HEK293 (cell line): ENCODE results near the gene C11orf21.

ENCODE experiments used
- CTCF ChIA-PET: fragments of 350-600 bp; formaldehyde crosslinking; extraction: SDS; loops from one replicate; lab custom pipeline; 2021; ENCODE audit warnings: antibody characterized with exemption; lab: Yijun Ruan, JAX
- POLR2A ChIA-PET: fragments of 300-600 bp; formaldehyde crosslinking; extraction: SDS; loops from one replicate; lab custom pipeline; 2020; ENCODE audit warnings: antibody characterized with exemption, inconsistent platforms; lab: Yijun Ruan, JAX
- H3K27ac ChIP-seq: fragments of 200-500 bp; sonication (Bioruptor generic); 2 replicates; pipeline ENCODE4 v1.5.1; 2014; ENCODE audit warnings: low read depth, low read length, control low read depth, inconsistent platforms; ENCODE audit errors: extremely low read depth
- H3K36me3 ChIP-seq, 2 experiments: fragments of 200-500 bp in 1 of 2; sonication (Bioruptor generic) in 1 of 2; 1 replicate in 1 of 2; 2 replicates in 1 of 2; pipeline ENCODE4 v1.5.1; 2014 to 2017; ENCODE audit warnings: inconsistent platforms in 2 of 2, low read length in 2 of 2; ENCODE audit not compliant: control insufficient read depth in 2 of 2, insufficient read depth in 1 of 2
- H3K4me1 ChIP-seq: fragments of 200-500 bp; sonication (Bioruptor generic); 2 replicates; pipeline ENCODE4 v1.5.1; 2014; ENCODE audit warnings: mild to moderate bottlenecking, low read length, inconsistent platforms; ENCODE audit not compliant: control insufficient read depth, insufficient read depth
- H3K4me3 ChIP-seq: 2 replicates; pipeline ENCODE4 v1.5.1; 2011; ENCODE audit warnings: low read depth, mild to moderate bottlenecking, control low read depth, low read length, moderate library complexity
- H3K9me3 ChIP-seq: fragments of 200-500 bp; sonication (Bioruptor generic); 2 replicates; pipeline ENCODE4 v1.5.1; 2014; ENCODE audit warnings: low read depth, low read length, inconsistent platforms; ENCODE audit not compliant: control insufficient read depth, insufficient read depth
- GFI1B ChIP-seq: fragments of 450-650 bp; formaldehyde crosslinking; IDR thresholded peaks from 2 replicates; pipeline ENCODE4 v1.5.1; 2016; ENCODE audit warnings: missing biosample characterization, missing genetic modification characterization
- IKZF3 ChIP-seq: fragments of 450-650 bp; IDR thresholded peaks from 2 replicates; pipeline ENCODE4 v1.5.0; 2018; ENCODE audit warnings: missing biosample characterization, mild to moderate bottlenecking, missing genetic modification characterization, moderate library complexity
- PRDM4 ChIP-seq: fragments of 450-650 bp; formaldehyde crosslinking; IDR thresholded peaks from 2 replicates; pipeline ENCODE4 v1.5.1; 2017; ENCODE audit warnings: missing biosample characterization, missing genetic modification characterization
- REPIN1 ChIP-seq: fragments of 450-650 bp; formaldehyde crosslinking; IDR thresholded peaks from 2 replicates; pipeline ENCODE4 v1.5.1; 2017; ENCODE audit warnings: missing biosample characterization, missing genetic modification characterization, low read depth
- SETDB1 ChIP-seq: IDR thresholded peaks from one replicate; pipeline ENCODE4 v1.6.1; 2017; ENCODE audit warnings: mild to moderate bottlenecking, low read length, moderate library complexity, mixed read lengths; ENCODE audit not compliant: insufficient read length
- TSHZ1 ChIP-seq: fragments of 450-650 bp; formaldehyde crosslinking; IDR thresholded peaks from 2 replicates; pipeline ENCODE4 v1.5.1; 2016; ENCODE audit warnings: missing biosample characterization, missing genetic modification characterization, borderline replicate concordance
- ZFP41 ChIP-seq: fragments of 450-650 bp; formaldehyde crosslinking; IDR thresholded peaks from 2 replicates; pipeline ENCODE4 v1.5.1; 2016; ENCODE audit warnings: missing biosample characterization, missing genetic modification characterization, borderline replicate concordance
- ZFP69B ChIP-seq: fragments of 450-650 bp; formaldehyde crosslinking; IDR thresholded peaks from 2 replicates; pipeline ENCODE4 v1.5.1; 2016; ENCODE audit warnings: missing biosample characterization, missing genetic modification characterization
- ZIC2 ChIP-seq: fragments of 450-650 bp; formaldehyde crosslinking; IDR thresholded peaks from 2 replicates; pipeline ENCODE4 v1.5.1; 2016; ENCODE audit warnings: missing biosample characterization, missing genetic modification characterization
- ZNF214 ChIP-seq: fragments of 450-650 bp; formaldehyde crosslinking; IDR thresholded peaks from 2 replicates; pipeline ENCODE4 v1.5.1; 2017; ENCODE audit warnings: missing biosample characterization, mild to moderate bottlenecking, missing genetic modification characterization, borderline replicate concordance
- ZNF239 ChIP-seq: fragments of 450-650 bp; formaldehyde crosslinking; IDR thresholded peaks from 2 replicates; pipeline ENCODE4 v1.5.1; 2016; ENCODE audit warnings: missing biosample characterization, missing genetic modification characterization
- ZNF510 ChIP-seq: fragments of 450-650 bp; formaldehyde crosslinking; IDR thresholded peaks from 2 replicates; pipeline ENCODE4 v1.5.1; 2018; ENCODE audit warnings: mild to moderate bottlenecking, missing genetic modification characterization, missing biosample characterization; ENCODE audit not compliant: insufficient replicate concordance
- ZNF530 ChIP-seq: fragments of 450-650 bp; formaldehyde crosslinking; IDR thresholded peaks from 2 replicates; pipeline ENCODE4 v1.5.1; 2016; ENCODE audit warnings: low read depth, missing biosample characterization, missing genetic modification characterization
- ZNF571 ChIP-seq: fragments of 450-650 bp; formaldehyde crosslinking; IDR thresholded peaks from 2 replicates; pipeline ENCODE4 v1.5.0; 2017; ENCODE audit warnings: missing biosample characterization, missing genetic modification characterization
- ZNF670 ChIP-seq: fragments of 450-650 bp; formaldehyde crosslinking; IDR thresholded peaks from 2 replicates; pipeline ENCODE4 v1.5.1; 2016; ENCODE audit warnings: missing biosample characterization, missing genetic modification characterization, low read depth
- ZNF677 ChIP-seq: fragments of 450-650 bp; IDR thresholded peaks from 2 replicates; pipeline ENCODE4 v1.5.0; 2018; ENCODE audit warnings: missing biosample characterization, mild to moderate bottlenecking, missing genetic modification characterization, moderate library complexity
- ZNF701 ChIP-seq: fragments of 450-650 bp; formaldehyde crosslinking; IDR thresholded peaks from 2 replicates; pipeline ENCODE4 v1.5.1; 2016; ENCODE audit warnings: missing biosample characterization, missing genetic modification characterization
- ZNF776 ChIP-seq: fragments of 450-650 bp; formaldehyde crosslinking; IDR thresholded peaks from 2 replicates; pipeline ENCODE4 v1.5.0; 2017; ENCODE audit warnings: missing biosample characterization, missing genetic modification characterization, borderline replicate concordance
- ZSCAN5A ChIP-seq: fragments of 450-650 bp; formaldehyde crosslinking; IDR thresholded peaks from 2 replicates; pipeline ENCODE4 v1.5.1; 2016; ENCODE audit warnings: missing biosample characterization, missing genetic modification characterization
- TF ChIP-seq, protein P1 (sequence below): fragments of 450-650 bp; formaldehyde crosslinking; IDR thresholded peaks from 2 replicates; pipeline ENCODE4 v1.5.1; 2017; ENCODE audit warnings: missing biosample characterization, missing genetic modification characterization

C11orf21 gene

DNA sequence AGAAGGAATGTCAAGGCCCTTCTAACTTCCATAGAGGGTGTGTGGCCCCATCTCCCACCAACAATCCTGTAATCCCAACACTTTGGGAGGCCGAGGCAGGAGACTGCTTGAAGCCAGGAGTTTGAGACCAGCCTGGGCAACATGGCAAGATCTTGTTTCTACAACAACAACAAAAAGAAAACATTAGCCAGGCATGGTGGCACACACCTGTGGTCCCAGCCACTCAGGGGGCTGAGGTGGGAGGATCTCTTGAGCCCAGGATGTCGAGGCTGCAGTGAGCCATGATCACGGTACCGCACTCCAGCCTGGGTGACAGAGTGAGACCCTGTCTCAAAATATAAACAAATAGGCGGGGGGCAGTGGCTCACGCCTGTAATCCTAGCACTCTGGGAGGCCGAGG, 17.0 kb upstream of the C11orf21 start (continued):
- TF ChIP-seq ZSCAN5A (no peak), ZNF510 (tag by site-specific recombination) (no peak), PRDM4 (tag by site-specific recombination) (no peak)

DNA sequence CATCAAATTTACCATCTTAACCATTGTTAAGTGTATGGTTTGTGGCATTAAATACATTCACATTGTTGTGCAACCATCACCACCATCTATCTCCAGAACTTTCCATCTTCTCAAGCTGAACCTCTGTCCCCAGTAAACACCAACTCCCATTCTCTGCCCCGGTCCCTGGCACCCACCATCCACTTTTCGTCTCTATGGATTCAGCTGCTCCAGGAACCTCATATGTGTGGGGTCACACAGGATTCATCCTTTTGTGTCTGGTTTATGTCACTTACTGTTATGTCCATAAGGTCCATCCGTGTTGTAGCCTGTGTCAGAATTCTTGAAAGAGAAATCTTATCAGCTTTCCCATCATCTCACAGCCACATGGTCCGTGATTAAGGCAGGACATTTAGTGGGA, 16.4 kb upstream of the C11orf21 start:
- H3K4me1 ChIP-seq, result peaks cover 2% of the 10 kb centered on the region; the same call in 1 of the 2 replicates
- H3K27ac ChIP-seq, result no peak overlapping the region
- no peaks in the 10 kb centered on the region for H3K36me3 ChIP-seq
- TF ChIP-seq ZNF776 (tag by site-specific recombination) (no peak), ZNF571 (tag by site-specific recombination) (no peak), ZNF530 (tag by site-specific recombination) (no peak), REPIN1 (tag by site-specific recombination) (no peak), ZFP69B (tag by site-specific recombination) (no peak), SETDB1 (no peak), ZIC2 (tag by site-specific recombination) (no peak), ZNF214 (tag by site-specific recombination) (no peak), ZFP41 (tag by site-specific recombination) (no peak), GFI1B (tag by site-specific recombination) (no peak), ZNF670 (no peak), IKZF3 (tag by site-specific recombination) (no peak), TSHZ1 (tag by site-specific recombination) (no peak), ZNF239 (tag by site-specific recombination) (no peak), ZNF701 (tag by site-specific recombination) (no peak), ZNF677 (tag by site-specific recombination) (no peak)
- TF ChIP-seq, protein P1, sequence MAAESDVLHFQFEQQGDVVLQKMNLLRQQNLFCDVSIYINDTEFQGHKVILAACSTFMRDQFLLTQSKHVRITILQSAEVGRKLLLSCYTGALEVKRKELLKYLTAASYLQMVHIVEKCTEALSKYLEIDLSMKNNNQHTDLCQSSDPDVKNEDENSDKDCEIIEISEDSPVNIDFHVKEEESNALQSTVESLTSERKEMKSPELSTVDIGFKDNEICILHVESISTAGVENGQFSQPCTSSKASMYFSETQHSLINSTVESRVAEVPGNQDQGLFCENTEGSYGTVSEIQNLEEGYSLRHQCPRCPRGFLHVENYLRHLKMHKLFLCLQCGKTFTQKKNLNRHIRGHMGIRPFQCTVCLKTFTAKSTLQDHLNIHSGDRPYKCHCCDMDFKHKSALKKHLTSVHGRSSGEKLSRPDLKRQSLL (tag by site-specific recombination), result no peak
- TF ChIP-seq, all 188 proteins: peak for 0
- POLR2A ChIA-PET, result interaction anchor here (1.1 kb wide), 1 partner anchor 13 kb away, joined by 3 read pairs; no protein-coding TSS in a partner anchor
- CTCF ChIA-PET, result interaction anchor here (1.1 to 2.6 kb wide), 2 partner anchors 13 to 102 kb away, joined by 3 to 9 read pairs; no protein-coding TSS in a partner anchor
- Histone ChIP-seq H3K4me3 (no peak overlapping the region), H3K9me3 (no peaks in the 10 kb centered on the region)
